ENCODE data around the gene ZNHIT6.
A peak's percentile ranks its signal among the peaks of the same experiment; 100 is the strongest.
"Not testable (repeated sequence)": the region's sequence is repeated elsewhere in the genome, so short reads cannot be mapped to it uniquely, and the experiment has no call there.

ZNHIT6 gene, protein sequence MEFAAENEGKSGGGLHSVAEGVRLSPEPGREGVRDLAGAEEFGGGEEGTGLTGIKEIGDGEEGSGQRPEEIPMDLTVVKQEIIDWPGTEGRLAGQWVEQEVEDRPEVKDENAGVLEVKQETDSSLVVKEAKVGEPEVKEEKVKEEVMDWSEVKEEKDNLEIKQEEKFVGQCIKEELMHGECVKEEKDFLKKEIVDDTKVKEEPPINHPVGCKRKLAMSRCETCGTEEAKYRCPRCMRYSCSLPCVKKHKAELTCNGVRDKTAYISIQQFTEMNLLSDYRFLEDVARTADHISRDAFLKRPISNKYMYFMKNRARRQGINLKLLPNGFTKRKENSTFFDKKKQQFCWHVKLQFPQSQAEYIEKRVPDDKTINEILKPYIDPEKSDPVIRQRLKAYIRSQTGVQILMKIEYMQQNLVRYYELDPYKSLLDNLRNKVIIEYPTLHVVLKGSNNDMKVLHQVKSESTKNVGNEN

DNA sequence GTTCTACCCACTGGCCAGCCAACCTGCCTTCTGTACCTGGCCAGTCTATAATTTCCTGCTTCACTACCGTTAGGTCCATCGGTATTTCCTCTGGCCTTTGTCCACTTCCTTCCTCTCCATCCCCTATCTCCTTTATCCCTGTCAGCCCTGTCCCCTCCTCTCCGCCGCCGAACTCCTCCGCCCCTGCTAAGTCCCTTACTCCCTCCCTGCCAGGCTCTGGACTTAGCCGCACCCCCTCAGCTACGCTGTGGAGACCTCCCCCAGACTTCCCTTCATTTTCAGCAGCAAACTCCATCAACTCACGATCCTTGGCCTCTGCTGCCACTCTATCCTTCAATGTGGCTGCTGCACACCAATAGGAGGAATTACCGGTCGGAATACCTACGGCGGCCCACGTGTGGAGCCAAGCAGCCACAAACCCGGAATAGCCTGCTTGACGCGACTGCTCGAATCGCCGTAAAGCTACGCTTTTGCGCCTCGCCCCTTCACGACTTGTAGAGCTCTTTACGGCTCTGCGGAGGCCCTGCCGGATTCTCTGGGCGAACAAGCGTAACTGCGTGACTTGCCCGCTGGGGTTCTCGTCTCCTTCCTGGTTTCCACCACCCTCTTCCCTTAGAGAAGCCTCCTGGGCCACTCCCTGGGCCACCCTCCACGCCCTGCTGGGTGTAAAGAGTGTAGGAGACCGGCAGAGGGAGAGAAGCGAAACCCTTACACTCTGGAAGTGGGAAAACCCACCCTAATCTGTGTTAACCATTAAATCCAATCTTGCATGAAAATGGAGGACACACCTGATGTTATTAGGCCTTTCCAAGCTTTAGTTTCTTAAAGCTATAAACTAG is at the start of gene ZNHIT6:
TSS of gene ZNHIT6 (minus strand) at position 444 of the 839 bp plus-strand sequence. CDS start at position 295, 149 bp downstream.
- peak; percentile 75 to 84 for DNase-seq (ENCODE audit: low read depth in 2 of 2)

DNA sequence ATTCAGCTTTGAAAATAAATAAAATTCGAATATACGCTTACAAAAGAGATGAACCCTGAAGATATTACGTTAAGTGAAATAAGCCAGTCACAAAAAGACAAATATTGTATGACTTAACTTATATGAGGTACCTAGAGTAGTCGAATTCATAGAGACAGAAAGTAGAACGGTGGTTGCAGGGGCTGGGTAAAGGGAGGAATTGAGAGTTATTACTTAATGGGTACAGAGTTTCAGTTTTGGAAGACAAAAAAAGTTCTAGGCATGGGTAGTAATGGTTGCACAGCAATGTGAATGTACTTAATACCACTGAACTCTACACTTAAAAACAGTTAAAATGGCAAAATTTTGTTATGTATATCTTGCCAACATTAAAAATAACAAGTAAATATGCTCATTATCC is 48.6 kb upstream of the ZNHIT6 start:
- DNase-seq (ENCODE audit: low read depth in 2 of 2): no peak

DNA sequence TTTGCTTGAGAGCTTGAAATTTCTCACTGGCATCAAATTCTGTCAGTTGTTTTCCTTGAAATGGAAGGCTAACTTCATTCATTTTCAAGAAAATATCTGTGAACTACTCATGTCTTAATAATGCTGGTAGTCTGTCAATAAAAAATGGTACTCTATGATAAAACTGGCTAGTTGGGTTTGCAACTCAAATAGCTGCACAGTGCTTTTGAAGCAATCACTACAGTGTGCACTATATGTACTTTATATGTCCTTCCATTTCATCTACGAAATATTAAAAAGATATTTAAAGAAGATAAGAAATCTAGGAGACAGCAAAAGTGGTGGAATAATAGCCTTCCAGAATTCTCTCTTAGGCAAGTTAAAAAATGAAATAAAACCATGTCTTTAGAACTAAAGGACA is 39.9 kb upstream of the ZNHIT6 start:
- no peak for DNase-seq (ENCODE audit: low read depth in 2 of 2)

DNA sequence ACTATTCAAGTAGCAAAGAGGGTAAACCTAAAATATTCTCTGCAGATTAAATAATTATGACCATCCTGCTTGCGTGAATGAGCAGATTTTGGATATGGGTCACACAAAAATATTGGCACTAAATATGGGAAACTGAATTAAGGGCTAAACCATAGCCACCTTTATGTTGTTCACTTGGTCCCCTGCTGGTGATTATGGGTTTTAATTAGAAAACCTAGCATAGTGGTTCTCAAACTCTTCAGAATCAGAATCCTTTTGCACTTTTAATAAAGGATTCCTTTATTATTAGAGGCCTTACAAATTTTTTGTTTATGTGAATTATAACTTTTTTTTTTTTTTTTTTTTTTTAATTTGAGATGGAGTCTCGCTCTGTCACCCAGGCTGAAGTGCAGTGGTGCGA is 38.5 kb upstream of the ZNHIT6 start:
- no peak for DNase-seq (ENCODE audit: low read depth in 2 of 2)

DNA sequence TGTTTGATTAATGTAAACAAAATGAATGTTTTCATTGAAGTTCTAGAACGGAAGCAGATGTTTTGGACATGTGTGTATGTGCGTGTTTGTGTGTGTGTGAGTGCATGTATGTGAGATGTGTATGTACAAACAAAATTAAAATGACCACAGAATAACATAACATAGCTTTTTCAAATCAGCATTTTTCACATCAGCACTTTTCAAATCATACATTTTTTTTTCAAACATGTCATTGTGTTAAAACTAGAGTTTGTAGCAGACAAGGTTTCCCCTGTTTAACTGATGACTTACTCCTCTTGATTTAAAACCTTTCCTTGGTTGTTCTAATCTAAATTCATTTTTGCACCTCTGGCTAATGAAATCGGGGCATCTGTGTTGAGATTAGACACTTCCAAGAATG is 35.6 kb upstream of the ZNHIT6 start:
- no peak for DNase-seq (ENCODE audit: low read depth in 2 of 2)

DNA sequence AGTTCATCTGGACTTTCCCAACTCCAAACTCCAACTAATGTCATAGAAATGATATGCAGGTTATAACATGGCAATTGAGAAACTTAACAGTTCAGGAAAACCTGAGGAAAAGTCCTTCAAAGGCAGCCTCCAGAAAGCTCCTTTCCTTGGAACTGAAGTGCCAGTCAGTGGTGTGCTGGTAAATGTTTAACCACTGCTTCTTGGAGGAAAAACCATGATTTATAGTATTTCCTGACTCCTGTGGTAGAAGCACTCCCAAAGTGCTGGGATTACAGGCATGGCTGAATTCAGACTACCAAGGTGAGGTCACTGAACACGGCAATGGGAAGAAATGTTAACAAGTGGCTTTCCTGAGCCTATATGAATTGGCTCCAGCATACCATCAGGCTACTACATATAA is 26.7 kb upstream of the ZNHIT6 start:
- no peak for DNase-seq (ENCODE audit: low read depth in 2 of 2)

DNA sequence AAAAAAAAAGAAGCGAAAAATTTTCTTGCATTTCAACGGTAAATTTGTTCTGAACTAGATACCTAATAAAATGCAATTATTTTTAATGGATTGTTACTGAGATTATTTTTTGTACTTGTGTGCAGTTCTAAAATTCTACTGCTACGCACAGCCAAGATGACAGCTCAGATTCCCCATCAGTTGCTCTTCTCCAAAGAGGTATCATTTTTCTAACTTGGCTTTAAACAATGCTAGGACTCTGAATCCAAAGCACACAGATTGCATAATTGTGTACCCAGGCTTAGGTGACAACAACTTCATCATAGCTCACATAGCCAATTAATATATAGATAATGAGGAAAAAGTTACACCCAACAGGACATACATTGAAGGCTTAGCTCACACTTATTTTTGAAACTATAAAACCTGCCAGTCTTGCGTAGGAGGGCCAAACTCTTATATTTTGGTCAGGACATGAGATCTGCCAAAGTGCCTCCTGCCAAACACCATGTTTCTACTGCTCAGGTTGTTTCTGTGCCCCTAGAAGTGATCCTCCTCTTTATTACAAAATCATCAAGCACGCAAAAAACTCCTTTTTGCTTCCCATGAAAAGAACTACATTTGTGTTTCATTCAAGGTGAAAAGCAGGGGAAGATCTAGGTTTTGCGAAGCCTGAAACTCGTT is 10.6 kb upstream of the ZNHIT6 start:
- no peak for DNase-seq (ENCODE audit: low read depth in 2 of 2)

DNA sequence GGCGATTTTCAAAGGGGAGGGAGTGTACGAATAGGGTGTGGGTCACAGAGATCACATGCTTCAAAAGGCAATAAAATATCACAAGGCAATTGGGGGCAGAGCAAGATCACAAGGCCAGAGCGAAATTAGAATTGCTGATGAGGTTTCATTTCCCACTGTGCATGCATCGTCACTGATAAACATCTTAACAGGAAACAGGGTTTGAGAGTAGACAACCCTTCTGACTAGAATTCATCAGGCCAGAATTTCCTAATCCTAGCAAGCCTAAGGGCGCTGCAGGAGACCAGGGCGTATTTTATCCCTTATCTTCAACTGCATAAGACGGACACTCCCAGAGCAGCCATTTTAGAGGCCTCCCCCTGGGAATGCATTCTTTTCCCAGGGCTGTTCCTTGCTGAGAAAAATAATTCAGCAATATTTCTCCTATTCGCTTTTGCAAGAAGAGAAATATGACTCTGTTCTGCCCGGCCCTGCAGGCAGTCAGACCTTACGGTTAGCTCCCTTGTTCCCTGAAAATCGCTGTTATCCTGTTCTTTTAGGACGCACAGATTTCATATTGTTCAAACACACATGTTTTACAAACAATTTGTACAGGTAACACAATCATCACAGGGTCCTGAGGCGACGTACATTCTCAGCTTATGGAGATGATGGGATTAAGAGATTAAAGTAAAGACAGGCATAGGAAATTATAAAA is 6.3 kb upstream of the ZNHIT6 start:
- DNase-seq (ENCODE audit: low read depth in 2 of 2): not testable (repeated sequence)

DNA sequence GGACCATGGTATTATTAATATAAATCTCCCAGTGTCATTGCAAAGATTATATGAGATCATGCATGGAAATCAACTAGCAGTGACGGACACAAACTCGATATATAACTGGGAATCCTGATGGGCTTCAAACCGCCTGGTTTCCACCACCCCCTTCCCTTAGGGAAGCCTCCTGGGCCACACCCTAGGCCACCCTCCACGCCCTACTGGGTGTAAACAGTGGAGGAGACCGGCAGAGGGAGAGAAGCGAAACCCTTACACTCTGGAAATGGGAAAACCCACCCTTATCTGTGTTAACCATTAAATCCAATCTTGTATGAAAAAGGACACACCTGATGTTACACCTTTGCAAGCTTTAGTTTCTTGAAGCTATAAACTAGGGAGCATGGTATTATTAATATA is 595 bp upstream of the ZNHIT6 start:
- DNase-seq (ENCODE audit: low read depth in 2 of 2): no peak

DNA sequence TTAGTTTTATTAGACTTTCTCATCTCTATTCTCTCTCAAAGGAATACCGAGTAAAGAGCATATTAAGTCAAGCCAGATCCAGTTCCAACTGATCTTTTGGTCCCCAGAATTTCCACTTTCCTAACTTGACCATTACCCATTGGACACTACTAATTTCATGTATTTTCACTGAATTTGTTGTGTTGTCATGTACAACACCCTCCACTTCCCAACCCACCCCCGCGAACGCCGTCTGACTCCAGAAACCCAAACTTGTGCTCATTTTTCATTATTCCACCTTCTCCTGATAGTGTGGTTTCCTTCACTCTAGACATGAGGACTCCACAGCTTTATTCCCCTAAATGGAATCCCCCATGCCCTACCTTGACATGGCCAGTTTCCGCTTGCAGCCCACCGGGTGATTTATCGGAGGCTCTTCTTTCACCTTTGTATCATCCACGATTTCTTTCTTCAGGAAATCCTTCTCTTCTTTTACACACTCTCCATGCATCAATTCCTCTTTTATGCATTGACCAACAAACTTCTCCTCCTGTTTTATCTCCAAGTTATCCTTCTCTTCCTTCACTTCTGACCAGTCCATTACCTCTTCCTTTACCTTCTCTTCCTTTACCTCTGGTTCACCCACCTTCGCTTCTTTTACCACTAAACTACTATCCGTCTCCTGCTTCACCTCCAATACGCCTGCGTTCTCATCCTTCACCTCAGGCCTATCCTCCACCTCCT is 805 bp downstream of the ZNHIT6 start:
- DNase-seq (ENCODE audit: low read depth in 2 of 2): no peak

DNA sequence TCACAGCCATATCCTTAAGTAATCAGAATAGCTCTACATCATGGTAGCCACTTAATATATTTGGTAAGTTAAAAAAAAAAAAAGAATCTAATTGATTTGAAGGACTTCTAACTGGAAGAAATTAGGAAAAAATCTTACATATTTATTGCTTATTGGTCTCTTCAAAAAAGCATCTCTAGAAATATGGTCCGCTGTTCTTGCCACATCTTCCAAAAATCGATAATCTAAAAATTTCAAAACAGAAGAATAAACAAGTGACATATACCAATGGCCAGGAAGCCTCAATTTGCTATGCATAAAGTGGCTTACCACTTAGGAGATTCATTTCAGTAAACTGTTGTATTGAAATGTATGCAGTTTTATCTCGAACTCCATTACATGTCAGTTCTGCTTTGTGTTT is 2.3 kb downstream of the ZNHIT6 start:
- DNase-seq (ENCODE audit: low read depth in 2 of 2): no peak

DNA sequence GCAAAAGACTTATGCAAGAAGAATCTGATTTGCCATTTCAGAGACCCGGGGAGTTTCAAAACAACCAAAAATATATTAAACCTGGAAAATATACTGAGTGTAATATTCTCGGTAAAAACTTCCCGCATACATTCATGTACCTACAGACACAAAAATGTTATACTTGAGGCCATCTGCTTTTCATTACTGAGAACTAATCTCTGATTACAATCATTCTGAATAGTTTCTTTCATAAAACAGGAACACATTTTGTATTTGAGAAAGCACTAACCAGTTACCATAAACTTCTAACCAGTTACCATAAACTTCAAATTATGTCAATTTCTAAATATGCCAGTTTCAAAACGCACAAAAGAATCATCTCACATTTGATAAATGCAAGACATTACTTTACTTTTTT is 7.8 kb downstream of the ZNHIT6 start:
- DNase-seq (ENCODE audit: low read depth in 2 of 2): no peak

DNA sequence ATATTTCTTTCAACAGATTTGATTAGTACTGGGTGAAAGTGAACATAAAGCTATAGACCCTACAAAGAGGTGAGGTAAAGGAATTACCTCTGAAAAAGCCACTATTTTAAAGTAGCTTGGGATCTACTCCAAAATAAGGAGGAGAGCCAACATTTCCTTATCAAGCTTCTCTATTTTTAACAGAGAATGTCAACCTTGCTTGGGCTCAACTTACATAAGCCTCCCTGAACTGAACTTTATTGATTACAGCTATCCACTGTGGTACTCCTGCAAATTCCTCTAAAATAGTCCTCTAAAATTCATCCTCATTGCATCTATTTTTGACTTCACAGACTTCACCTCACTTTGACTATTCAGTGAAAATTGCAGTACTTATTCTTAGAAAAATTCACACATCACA is 10.3 kb downstream of the ZNHIT6 start:
- DNase-seq (ENCODE audit: low read depth in 2 of 2): no peak

DNA sequence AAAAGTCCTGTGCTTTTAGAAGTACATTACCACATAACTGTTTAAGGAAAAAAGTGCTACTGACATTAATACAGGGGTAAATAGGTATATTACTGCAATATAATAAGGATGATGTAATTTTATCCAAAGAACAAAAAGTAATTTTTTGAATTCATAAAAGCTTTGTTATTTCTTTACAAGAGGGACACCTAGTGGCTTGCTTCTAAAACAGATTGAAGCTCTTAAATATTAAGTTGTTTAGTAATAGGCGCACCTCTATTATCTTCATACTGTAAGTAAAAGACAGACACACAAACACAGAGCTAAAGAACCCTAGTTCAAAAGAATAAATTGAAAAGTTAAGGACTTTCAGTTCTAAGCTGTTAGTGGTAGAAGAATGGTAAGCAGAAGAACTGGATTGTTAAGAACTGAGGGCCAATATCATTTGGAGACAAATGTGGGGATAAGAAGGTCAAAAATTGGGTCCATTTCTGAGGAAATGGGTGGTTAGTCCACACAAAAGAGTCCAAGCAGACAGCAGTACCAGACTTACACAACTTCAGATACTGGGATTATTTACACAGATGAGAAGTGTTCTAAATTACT is 15.4 kb downstream of the ZNHIT6 start:
- DNase-seq (ENCODE audit: low read depth in 2 of 2): no peak

DNA sequence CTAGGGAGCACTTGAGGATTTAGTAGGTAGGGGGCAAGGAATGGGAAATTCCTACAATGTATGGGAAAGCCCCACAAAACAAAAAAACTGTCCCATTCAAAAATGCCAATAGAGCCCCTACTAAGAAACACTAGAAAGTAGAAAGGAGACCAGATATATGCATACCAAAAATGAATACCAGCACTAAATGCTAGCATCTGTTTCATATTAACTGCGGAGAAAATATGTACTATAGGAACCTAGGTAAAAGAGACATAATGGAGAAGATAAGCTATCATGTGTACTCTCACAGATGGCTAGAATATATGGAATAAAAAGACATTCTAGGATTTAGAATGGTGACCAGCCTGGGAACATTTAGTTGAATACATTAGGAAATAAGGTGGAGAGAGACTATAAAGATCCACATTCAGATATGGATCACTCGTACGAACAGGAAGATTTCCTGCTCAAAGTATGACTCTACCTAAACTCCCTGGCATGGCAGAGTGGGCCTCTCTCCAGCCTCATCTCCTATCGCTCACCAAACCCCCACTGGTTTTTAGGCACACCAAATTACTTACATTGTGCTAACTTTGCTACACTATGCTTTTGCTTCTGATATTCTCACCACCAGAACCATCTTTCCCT is 18.3 kb downstream of the ZNHIT6 start:
- no peak for DNase-seq (ENCODE audit: low read depth in 2 of 2)

DNA sequence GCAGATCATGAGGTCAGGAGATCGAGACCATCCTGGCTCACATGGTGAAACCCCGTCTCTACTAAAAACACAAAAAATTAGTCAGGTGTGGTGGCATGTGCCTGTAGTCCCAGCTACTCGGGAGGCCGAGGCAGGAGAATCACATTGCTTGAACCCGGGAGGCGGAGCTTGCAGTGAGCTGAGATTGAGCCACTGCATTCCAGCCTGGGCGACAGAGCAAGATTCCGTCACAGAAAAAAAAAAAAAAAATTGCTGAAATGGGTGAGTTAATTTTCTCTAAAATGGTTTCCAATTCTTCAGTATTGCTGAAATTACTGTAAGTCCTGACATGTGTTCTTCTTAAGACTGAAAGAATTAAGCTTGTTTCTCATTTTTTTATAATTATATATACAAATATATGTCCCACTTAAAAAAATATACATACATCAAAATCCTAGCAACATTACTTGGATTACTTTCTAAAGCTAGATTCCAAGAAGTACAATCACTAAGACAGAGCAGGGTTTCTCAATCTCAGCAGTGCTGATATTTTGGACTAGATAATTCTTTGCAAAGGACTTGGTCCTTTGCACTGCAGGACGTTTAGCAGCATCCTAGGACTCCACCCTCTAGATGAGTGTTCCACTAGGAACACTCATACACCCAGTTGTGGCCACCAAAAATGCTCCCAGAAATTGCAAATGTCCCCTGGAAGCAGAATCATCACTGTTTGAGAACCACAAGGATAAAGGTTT is 24.8 kb downstream of the ZNHIT6 start:
- DNase-seq (ENCODE audit: low read depth in 2 of 2): no peak

DNA sequence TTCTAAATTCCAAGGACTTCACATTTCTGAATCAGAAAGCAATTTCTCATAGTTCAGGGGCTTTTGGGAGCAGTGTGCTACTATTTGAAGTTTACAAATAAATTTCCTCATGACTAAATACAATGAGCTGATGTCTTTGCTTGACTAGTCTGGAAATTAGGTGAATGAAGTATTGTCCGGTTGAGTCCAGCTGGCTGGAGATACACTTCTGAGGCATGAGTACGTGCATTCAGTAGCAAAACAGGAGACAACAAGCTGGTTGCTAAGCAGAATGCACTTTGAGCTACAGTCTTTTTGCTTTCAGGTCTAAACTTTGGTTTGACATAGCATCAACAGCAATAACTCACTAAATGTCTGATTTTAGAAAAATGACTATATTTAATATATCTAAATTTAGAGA is 27.1 kb downstream of the ZNHIT6 start:
- DNase-seq (ENCODE audit: low read depth in 2 of 2): no peak

DNA sequence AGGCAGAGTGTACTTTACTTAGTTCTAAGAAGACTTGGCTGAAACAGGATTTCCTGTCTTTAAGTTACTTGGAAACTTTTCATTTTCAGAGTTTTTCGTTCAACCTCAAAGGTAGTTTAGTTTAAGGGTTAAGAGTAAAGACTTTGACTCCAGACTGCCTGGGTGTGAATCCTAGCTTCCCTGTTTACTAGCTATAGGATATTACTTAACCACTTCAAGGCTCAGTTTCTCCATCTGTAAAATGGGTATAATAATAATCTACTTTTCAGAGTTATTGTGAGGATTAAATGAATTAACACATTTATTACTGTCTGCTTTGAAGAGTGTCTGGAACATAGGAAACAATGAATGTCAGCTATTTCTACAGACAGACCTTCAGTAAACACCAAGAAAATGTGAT is 30.0 kb downstream of the ZNHIT6 start:
- DNase-seq (ENCODE audit: low read depth in 2 of 2): no peak

DNA sequence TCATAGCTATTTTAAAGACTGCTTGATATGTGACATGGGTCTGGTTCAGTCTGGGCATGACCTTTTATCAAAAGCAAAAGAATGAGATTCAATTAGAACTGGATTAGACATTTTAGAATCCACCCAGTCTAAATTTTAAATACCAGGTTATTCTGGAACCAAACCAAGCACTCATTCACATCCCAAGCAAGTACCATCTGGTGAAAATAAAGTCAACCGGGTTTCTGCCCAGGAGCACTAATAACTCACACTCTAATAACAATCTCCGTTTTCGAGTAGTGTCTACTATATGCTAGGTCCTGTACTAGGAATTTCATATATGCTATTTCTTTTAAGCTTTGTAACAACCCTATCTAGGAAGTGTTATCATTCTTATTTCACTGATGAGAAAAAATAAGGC is 30.6 kb downstream of the ZNHIT6 start:
- DNase-seq (ENCODE audit: low read depth in 2 of 2): no peak

All from stimulated activated CD8-positive, alpha-beta memory T cell treated with anti-CD3 and anti-CD28 coated beads, Interleukin-15, amount 100 ng/mL, for 48 hours (primary cell).